NCI-H2081 (cell line): ENCODE data around the gene DOK6.
A peak's percentile ranks its signal among the peaks of the same experiment; 100 is the strongest.

Experiments used
- DNase-seq, 2 experiments: peaks; one replicate each; lab custom pipeline; 2025; lab: John Stamatoyannopoulos, UW

DOK6 gene

DNA sequence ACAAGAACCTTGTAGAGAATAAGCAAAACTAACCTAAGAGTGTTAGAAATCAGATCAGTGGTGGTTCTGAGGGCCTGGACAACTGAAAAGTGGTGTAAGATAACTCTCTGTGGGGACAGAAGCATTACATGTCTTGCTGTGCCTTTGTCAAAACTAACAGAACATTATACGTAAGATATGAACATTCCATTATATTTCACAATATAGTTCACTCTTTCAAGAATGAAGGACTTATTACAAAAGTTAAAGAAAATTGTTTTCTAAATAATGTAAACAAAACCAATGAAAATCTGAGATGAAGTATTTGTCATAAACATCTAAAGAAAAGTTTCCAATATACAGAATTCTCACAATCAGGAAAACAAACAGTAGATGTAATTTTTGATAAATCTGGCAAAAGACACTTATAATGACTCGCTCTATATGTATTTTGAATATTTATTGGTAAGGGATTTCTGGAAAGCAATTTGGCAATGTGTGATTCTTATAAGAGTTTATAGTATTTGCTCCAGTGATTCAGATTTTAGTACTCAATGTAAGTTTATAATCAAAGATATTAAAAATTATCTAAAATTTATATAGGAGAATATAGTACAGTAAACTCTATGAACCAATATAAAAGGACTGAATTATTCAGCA, 288.6 kb downstream of the DOK6 start:
- DNase-seq: no peak

GRCh38 chr18:69691008-69691760, 290.5 kb downstream of the DOK6 start:
- DNase-seq: no peak

- DNase-seq: no peak
Observed at GRCh38 chr18:69697069-69697468, 296.4 kb downstream of the DOK6 start.

DNA sequence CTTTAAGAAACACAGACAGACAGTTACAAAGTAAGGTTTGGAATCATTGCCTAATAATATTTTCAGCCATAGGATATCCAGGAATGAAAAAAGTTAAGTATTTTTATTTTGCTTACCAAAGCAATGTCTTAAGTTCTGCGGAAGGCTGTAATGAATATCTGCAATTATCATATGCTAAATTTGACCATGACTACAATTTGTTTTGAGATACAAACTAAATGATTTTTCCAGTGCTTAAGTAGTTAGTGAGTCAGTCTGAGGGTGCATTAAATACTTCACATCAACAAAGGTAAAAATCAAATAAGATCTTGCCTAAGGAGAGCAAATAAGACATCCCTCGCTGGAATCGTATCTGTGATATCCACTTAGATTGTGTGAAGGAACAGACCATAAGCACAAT, 297.0 kb downstream of the DOK6 start:
- DNase-seq: no peak

DNA sequence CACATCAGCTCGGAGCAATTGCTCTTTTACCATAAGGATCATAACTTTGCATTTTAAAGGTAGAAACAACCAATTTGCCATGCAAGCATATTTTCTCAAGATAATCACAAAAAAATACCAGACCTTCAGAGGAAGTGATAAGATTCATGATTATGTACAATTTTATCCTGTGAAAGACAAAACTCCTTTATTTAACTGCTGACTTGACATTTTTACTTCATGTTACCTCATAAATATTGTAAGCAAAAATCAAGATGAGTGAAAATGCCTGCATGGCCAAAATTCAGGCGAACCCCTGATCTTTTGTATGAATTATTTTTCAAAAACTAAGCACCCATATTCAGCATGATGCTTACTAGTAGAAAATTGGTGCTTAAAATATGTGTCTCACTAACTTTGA, 300.6 kb downstream of the DOK6 start:
- DNase-seq: no peak

- DNase-seq: no peak
Observed at GRCh38 chr18:69703461-69703860, 302.8 kb downstream of the DOK6 start.

GRCh38 chr18:69705987-69706386, 305.3 kb downstream of the DOK6 start:
- DNase-seq: no peak

DNA sequence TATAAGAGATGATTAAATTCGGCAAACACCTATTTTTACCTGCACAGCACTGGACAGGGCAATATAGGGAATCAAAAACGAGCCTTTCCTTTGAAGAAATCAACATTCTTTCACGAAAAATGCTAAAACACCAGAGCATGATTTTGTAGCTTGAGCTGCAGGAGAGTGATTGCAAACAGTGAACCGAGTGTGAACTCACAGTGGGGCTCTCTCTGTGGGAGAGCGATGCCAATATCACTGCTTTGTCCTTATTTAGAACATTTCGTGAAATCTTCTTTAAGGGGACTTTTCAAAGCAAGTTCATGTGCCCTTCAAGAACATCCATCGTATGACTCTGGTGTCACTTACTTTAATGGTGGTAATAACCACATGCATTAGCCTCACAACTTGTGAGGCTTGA, 308.2 kb downstream of the DOK6 start:
- DNase-seq: no peak

- no peak for DNase-seq
Observed at GRCh38 chr18:69715191-69715795, 314.6 kb downstream of the DOK6 start.

DNA sequence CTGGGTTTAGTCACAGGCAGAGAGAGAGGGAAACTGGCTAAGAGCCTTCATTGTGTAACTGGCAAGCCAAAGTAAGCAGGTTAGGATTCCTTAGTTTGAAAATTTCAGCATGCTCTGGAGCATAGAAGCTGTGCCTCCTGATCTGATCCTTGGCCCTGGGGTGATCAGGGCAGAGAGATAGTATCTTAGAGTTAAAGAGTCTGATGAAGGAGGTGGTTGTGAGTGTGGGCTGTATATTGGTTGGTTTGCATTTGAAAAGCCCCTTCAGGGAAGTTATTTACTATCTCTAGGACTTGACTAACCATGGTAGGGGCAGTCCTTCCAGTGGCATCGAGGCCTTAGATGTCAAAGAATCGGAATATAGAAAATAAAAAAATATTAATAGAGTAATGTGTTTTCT, 316.9 kb downstream of the DOK6 start:
- no peak for DNase-seq

DNA sequence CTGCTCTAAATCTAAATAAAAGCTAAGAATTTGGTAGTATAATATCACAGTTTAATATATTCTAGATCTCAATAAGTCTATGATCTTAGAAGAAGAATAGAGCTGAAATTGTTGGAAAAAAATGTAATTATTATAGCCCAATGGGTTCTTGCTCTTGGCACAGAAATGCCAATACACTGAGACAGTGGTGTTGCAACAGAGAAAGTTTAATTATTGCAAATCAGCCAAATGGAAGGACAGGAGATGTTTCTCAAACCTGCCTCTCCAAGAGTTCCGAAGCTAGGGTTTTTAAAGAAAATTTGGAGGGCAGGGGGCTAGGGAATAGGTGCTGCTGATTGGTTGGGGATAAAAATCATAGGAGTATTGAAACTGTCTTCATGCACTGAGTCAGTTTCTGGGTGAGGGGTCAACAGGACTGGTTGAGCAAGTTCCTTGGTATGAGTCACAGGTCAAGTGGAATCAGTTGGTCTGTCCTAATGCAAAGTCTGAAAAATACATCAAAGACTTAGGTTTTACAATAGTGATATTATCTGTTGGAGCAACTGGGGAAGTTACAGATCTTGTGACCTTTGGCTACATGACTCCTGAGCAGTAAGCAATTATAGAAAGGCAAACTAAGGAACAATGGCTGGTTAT, 318.3 kb downstream of the DOK6 start:
- DNase-seq: no peak

GRCh38 chr18:69720422-69720821, 319.7 kb downstream of the DOK6 start:
- no peak for DNase-seq

DNA sequence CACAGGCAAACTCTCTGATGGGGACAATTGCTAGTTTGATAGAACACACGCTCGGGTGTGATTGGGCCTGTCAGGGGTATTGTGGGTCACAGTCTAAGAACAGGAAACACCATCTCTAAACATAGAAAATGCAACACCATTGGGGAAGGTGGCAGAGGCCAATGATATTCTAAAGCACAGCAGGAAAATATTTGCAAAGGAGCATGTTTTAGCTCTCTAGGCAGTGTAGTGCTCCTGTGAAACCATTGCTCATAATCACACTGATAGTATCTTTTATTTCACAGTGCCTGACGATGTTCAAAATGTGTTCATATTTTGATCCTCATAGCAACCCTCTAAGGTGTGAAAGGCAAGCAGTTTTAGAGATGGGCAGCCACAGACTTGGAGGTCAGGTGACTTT, 322.7 kb downstream of the DOK6 start:
- DNase-seq: peak in 1 of 2 experiments; percentile 9

DNA sequence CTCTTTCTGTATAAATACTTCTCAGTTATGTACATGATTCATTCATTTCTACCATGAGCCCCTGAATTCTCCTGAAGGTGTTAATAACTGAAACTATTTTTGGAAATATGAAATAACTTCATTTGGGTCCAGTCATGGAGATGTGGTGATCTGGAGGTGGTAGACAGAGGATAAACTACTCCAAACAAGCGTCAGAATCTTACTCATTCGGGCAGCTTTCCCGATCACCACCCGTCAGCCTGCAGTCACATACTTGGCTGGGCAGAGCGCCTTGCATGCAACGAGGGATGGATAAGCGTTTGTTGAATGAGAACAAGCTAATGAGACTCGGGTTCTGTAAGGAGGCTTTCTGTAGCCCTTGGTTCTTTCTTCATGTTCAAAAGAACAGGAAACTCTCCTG, 324.3 kb downstream of the DOK6 start:
- no peak for DNase-seq

- no peak for DNase-seq
Observed at GRCh38 chr18:69725855-69726508, 325.3 kb downstream of the DOK6 start.

- DNase-seq: no peak
Observed at GRCh38 chr18:69727912-69728572, 327.4 kb downstream of the DOK6 start.

GRCh38 chr18:69730664-69731063, 330.0 kb downstream of the DOK6 start:
- DNase-seq: no peak

GRCh38 chr18:69734536-69734935, 333.8 kb downstream of the DOK6 start:
- no peak for DNase-seq

GRCh38 chr18:69736730-69737129, 336.0 kb downstream of the DOK6 start:
- no peak for DNase-seq

- no peak for DNase-seq
Observed at GRCh38 chr18:69737851-69738250, 337.2 kb downstream of the DOK6 start.

DNA sequence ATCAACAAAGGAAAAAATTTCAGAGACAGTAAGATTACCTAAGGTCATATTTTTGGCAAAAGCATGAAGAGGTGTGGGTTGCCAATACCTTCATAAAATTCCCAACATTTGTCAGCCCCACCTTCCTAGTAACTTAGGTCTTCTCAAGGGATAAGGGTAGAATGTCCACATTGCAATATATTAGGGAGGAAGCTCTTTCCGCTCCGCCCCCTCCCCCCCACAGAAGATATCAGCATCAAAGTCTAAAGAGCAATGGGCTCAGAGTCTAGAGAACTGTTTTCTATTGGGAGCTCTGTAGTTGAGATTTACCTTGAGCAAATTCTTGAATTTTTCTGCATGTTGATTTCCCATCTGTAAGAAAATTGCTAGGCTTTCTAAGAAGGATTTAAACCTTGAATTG, 346.7 kb downstream of the DOK6 start:
- DNase-seq: no peak
